SU-DHL-6 (cell line): ENCODE results near the gene OXCT1.

Source experiments
- EZH2phosphoT487 ChIP-seq: fragments of 200-600 bp; sonication (generic), shearing (Covaris generic); conservative IDR thresholded peaks from 2 replicates; pipeline ENCODE4 v1.6.1; 2018; ENCODE audit warnings: mild to moderate bottlenecking, antibody characterized with exemption, low read length, moderate library complexity, mixed read lengths
- TF ChIP-seq, protein P1 (sequence below): fragments of 200-600 bp; sonication (generic); IDR thresholded peaks from one replicate; pipeline ENCODE4 v1.5.1; 2017; ENCODE audit warnings: antibody characterized with exemption, mild to moderate bottlenecking, low read length, moderate library complexity; ENCODE audit not compliant: insufficient read depth, poor library complexity, severe bottlenecking

- TF ChIP-seq, protein P1, sequence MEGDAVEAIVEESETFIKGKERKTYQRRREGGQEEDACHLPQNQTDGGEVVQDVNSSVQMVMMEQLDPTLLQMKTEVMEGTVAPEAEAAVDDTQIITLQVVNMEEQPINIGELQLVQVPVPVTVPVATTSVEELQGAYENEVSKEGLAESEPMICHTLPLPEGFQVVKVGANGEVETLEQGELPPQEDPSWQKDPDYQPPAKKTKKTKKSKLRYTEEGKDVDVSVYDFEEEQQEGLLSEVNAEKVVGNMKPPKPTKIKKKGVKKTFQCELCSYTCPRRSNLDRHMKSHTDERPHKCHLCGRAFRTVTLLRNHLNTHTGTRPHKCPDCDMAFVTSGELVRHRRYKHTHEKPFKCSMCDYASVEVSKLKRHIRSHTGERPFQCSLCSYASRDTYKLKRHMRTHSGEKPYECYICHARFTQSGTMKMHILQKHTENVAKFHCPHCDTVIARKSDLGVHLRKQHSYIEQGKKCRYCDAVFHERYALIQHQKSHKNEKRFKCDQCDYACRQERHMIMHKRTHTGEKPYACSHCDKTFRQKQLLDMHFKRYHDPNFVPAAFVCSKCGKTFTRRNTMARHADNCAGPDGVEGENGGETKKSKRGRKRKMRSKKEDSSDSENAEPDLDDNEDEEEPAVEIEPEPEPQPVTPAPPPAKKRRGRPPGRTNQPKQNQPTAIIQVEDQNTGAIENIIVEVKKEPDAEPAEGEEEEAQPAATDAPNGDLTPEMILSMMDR: no peak
- TF ChIP-seq EZH2phosphoT487: no peak
Measured at GRCh38 chr5:41682641-41683040, 187.6 kb downstream of the OXCT1 start.
